ENCODE measurements around the gene UVRAG.

GRCh38 chr11:75969626-75970308 lies 154.8 kb downstream of the UVRAG start:
- TF ChIP-seq POLR2AphosphoS5 (IDR thresholded peaks at IDR 0.05; ENCODE audit: borderline replicate concordance, low read depth, low read length) (no peak), EZH2 (IDR thresholded peaks at IDR 0.05) (no peak), FOXP2 (optimal IDR thresholded peaks at IDR 0.05; ENCODE audit: control extremely low read depth, extremely low read length, insufficient read depth) (no peak)
